Ramos (cell line): ENCODE measurements around the gene KCNQ5.

Experiments
- in situ Hi-C: fragments of 300-500 bp; cut with MboI; formaldehyde crosslinking; loops from one replicate; pipeline ENCODE4 v1.14.3; 2022; ENCODE audit warnings: low sequenced_read_pairs; ENCODE audit not compliant: unreplicated experiment

KCNQ5 gene

GRCh38 chr6:73078908-73079610, 457.2 kb downstream of the KCNQ5 start:
- in situ Hi-C loops: no loop called here

- in situ Hi-C loops: no loop called here
Measured at GRCh38 chr6:73079611-73079955, 457.7 kb downstream of the KCNQ5 start.

- in situ Hi-C loops: no loop called here
Measured at GRCh38 chr6:73079978-73080377, 458.1 kb downstream of the KCNQ5 start.

- in situ Hi-C loops: no loop called here
Measured at GRCh38 chr6:73081955-73082354, 460.1 kb downstream of the KCNQ5 start.

- in situ Hi-C loops: no loop called here
Measured at GRCh38 chr6:73083886-73084285, 462.0 kb downstream of the KCNQ5 start.

GRCh38 chr6:73085443-73085871, 463.6 kb downstream of the KCNQ5 start:
- in situ Hi-C loops: no loop called here

GRCh38 chr6:73086726-73087125, 464.9 kb downstream of the KCNQ5 start:
- in situ Hi-C loops: no loop called here

GRCh38 chr6:73088138-73088813, 466.4 kb downstream of the KCNQ5 start:
- in situ Hi-C loops: no loop called here

- in situ Hi-C loops: no loop called here
Measured at GRCh38 chr6:73104921-73105320, 483.1 kb downstream of the KCNQ5 start.

GRCh38 chr6:73107016-73107415, 485.2 kb downstream of the KCNQ5 start:
- in situ Hi-C loops: no loop called here

- in situ Hi-C loops: no loop called here
Measured at GRCh38 chr6:73108949-73109348, 487.1 kb downstream of the KCNQ5 start.

GRCh38 chr6:73109659-73110058, 487.8 kb downstream of the KCNQ5 start:
- in situ Hi-C loops: no loop called here

- in situ Hi-C loops: no loop called here
Measured at GRCh38 chr6:73116330-73116729, 494.5 kb downstream of the KCNQ5 start.

- in situ Hi-C loops: loop anchor here (10.0 kb wide), 1 partner anchor 507 kb away; no protein-coding TSS in a partner anchor
Measured at GRCh38 chr6:73121421-73121993, 499.6 kb downstream of the KCNQ5 start.

- in situ Hi-C loops: loop anchor here (10.0 kb wide), 1 partner anchor 509 kb away; no protein-coding TSS in a partner anchor
Measured at GRCh38 chr6:73123632-73124329, 501.9 kb downstream of the KCNQ5 start.

GRCh38 chr6:73129653-73130443, 508.0 kb downstream of the KCNQ5 start:
- in situ Hi-C loops: loop anchor here (10.0 kb wide), 1 partner anchor 515 kb away; no protein-coding TSS in a partner anchor

- in situ Hi-C loops: no loop called here
Measured at GRCh38 chr6:73131706-73132105, 509.8 kb downstream of the KCNQ5 start.

GRCh38 chr6:73134588-73134987, 512.7 kb downstream of the KCNQ5 start:
- in situ Hi-C loops: no loop called here

- in situ Hi-C loops: no loop called here
Measured at GRCh38 chr6:73139681-73140383, 518.0 kb downstream of the KCNQ5 start.
